Activated CD8-positive, alpha-beta memory T cell treated with anti-CD3 and anti-CD28 coated beads, Interleukin-2, amount 50 U/mL, for 24 hours (primary cell): ENCODE data around the gene PITPNM2.

Experiments used
- DNase-seq: peaks from one replicate; pipeline ENCODE4 v3.0.0-alpha.2; 2020; ENCODE audit errors: extremely low read depth

The PITPNM2 gene

DNA sequence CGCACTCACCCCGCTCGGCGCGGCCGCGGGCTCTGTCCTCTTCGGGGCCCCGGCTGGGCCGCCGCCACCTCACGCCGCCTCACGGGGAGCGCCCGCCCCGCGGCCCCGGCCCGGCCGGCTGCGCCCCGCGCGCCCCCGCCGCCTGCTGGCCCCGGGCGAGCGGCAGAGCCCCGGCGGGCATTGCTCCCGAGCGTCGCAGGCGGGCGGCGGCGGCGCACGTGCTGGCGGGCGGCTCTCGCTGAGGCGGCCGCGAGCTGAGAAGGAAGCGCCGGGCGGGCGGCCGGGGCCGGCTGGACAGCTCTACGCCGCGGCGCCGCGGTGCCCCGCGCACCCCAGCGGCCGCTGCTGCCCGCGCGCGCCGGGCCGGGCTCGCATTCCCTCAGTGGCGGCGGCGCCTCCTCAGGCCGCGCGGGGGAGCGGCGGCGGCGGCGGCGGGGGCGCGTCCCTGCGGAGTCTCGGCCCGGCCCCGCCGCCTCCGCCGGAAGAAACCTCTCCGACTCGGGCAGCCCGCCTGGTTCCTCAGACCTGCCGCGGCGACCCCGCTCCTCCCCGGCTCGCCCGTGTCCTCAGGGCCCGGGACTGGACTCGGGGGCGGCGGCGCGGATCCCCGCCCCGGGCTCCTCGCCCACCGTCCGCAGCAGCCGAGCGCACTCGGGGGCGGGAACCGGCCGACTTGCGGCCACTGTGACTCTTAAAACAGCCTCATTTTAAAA, at the start of gene PITPNM2:
Gene PITPNM2 (minus strand): TSS at position 347 of the 713 bp plus-strand sequence. CDS start 116,500 bp downstream, outside the sequence.
- DNase-seq: no peak

DNA sequence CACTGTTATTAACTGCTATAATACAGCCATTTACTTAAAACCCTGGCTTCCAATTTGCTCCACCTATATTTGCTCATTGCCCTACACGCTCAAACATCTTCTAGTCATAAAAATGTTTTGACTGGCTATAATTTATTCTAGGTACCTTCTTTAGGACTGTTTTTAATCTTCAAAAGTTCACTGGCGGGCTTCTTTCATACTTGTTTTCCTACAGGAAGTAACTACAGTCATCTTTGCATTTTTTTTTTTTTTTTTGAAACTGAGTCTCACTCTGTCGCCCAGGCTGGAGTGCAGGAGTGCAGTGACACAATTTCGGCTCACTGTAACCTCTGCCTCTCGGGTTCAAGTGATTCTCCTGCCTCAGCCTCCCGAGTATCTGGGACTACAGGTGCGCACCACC, 49.5 kb upstream of the PITPNM2 start:
- no peak for DNase-seq

- DNase-seq: no peak
Measured at GRCh38 chr12:123199936-123200335, 49.0 kb upstream of the PITPNM2 start.

GRCh38 chr12:123187637-123188036, 36.7 kb upstream of the PITPNM2 start:
- DNase-seq: no peak

DNA sequence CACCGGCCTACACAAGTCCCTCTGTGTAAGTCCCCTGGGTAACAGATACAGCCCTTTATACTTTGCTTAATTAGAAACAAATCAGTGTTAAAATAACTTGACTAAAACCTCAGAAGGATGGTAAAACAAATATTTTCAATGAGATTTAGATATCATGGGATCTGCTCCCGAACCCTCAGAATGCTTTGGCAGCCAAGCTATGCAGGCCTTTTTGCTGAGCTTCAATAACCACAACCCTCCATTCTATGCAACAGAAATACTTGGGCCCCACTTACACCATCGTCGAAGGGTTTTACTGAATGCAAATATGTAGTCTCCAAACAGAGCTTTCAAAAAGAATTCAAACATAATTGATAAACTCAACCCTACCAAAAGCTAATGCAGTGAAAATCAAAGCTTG, 29.3 kb upstream of the PITPNM2 start:
- no peak for DNase-seq

- no peak for DNase-seq
Measured at GRCh38 chr12:123171967-123172366, 21.1 kb upstream of the PITPNM2 start.

DNA sequence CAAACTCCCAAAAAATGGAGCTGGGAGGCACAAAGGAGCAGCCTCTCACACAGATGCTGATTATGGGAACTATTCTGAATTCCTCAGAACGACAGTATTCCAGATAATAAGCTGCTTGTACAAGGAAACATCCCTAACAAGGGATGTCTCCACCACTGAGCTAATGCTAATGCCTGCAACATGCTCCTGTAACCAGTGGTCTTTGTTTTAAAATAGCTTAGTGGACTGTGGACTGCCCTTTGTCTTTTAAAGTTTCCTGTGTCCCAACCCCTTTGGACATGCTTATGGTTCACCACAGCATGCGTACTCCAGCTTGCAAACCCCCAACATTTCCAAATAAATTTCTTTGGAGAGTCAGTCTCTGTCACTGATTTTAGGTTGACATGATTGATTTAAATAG, 16.4 kb upstream of the PITPNM2 start:
- no peak for DNase-seq

- no peak for DNase-seq
Measured at GRCh38 chr12:123165537-123165936, 14.6 kb upstream of the PITPNM2 start.

DNA sequence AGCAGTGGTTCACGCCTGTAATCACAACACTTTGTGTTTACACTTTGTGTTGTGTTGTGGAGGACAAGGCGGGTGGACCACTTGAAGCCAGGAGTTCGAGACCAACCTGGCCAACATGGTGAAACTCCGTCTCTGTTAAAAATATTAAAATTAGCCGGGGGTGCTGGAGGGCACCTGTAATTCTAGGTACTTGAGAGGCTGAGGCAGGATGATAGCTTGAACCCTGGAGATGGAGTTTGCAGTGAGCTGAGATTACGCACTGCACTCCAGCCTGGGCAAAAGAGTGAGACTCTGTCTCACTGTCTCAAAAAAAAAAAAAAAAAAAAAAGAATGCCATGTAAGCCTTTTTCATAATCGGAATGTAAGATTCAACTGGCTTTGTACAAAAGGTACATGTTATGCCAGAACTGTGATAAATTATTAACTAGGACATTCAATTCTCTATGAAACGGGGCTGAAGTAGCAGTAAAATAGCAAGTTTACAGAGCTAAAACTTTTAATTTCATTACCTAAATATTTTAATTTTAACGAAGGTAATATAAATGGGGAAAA, 13.9 kb upstream of the PITPNM2 start:
- DNase-seq: no peak

DNA sequence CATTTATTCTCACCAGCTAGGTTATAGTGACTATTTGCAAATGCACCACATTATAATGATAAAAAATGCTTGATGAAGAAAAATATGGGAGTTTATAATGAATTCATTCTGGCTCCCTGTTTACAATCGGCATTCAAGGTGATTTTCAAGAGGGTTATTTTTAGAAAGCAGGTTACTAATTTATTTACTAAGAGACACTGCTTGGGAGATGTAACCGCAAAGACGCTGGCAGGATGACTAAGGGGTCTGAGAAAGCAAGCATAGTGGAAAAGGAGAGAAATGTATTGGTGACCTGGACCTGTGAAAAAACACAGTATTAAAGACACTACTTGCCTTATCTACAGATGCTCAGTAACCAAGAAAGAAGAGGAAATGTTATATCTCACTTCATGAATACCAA, 13.3 kb upstream of the PITPNM2 start:
- DNase-seq: no peak

- no peak for DNase-seq
Measured at GRCh38 chr12:123163227-123163626, 12.3 kb upstream of the PITPNM2 start.

- no peak for DNase-seq
Measured at GRCh38 chr12:123160801-123161487, 10.1 kb upstream of the PITPNM2 start.

- no peak for DNase-seq
Measured at GRCh38 chr12:123153906-123154305, 3.0 kb upstream of the PITPNM2 start.

- no peak for DNase-seq
Measured at GRCh38 chr12:123152833-123153232, 1.9 kb upstream of the PITPNM2 start.

- DNase-seq: no peak
Measured at GRCh38 chr12:123151457-123152454, 866 bp upstream of the PITPNM2 start.

- no peak for DNase-seq
Measured at GRCh38 chr12:123150275-123150743, 581 bp downstream of the PITPNM2 start.

DNA sequence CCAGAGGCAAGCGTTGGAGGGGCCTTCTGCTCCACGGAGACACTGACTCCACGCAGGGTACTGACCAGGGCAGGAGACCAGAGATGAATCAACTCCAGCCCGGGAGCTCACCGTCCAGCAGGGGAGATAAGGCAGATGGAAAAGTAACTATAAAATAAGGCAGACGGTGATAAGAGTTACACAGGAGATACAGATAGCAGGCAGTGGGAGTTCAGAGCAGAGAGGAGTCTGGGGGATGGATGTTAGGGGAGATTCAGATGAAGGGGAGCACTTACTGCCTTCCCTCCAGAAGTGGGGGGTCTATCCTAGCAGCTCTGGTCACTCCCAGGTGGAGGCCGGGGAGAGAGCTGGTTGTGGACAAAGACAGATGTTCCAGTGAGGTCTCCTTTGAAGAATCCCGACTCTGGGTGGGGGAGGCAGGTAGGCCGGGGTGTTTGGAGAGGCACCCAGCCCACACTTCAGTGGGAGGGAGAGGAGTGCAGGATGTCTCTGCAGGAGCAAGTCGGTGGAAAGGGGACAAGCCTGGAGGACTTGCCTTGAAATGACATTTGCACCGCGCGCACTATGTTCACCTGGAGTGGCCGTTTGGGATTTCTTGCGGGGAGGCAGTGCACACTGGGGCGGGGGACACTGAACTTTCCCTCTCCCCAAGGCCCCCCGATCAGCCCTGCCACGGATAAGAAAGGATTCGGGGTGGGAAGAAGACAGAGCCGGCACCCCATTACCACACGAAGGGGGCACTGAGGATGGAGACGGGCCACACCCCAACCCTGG, 1.2 kb downstream of the PITPNM2 start:
- no peak for DNase-seq

GRCh38 chr12:123149088-123149487, 1.8 kb downstream of the PITPNM2 start:
- no peak for DNase-seq

GRCh38 chr12:123148655-123149054, 2.2 kb downstream of the PITPNM2 start:
- DNase-seq: no peak

DNA sequence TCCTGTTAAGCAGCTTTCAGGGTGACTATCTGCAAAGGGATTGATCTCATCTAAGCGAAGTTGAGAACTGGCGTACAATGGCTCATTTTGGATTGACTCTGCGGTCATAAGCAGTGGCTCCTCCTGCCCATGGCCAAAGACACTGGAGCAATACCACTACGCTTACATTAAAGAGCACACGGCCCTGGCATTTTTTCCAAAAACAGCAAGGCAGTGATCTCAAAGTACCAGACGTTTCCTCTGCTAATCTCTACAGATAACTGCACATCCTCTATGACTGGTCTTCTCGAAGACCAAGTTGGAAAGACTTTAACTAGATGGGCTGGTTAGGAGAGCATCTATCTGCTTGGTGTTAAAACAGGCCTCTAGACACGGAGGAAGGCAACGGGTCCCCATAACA, 2.7 kb downstream of the PITPNM2 start:
- DNase-seq: no peak

GRCh38 chr12:123145211-123145610, 5.7 kb downstream of the PITPNM2 start:
- no peak for DNase-seq
